ENCODE data around the gene CDC42EP3. TPM values are rescaled to one million over a fixed set of nuclear protein-coding genes. Genes with fewer than 3 reads are reported as not detected.

Gene CDC42EP3
- total and polyA plus RNA-seq, 2 experiments from 2014 or later, result 31.4 TPM

DNA sequence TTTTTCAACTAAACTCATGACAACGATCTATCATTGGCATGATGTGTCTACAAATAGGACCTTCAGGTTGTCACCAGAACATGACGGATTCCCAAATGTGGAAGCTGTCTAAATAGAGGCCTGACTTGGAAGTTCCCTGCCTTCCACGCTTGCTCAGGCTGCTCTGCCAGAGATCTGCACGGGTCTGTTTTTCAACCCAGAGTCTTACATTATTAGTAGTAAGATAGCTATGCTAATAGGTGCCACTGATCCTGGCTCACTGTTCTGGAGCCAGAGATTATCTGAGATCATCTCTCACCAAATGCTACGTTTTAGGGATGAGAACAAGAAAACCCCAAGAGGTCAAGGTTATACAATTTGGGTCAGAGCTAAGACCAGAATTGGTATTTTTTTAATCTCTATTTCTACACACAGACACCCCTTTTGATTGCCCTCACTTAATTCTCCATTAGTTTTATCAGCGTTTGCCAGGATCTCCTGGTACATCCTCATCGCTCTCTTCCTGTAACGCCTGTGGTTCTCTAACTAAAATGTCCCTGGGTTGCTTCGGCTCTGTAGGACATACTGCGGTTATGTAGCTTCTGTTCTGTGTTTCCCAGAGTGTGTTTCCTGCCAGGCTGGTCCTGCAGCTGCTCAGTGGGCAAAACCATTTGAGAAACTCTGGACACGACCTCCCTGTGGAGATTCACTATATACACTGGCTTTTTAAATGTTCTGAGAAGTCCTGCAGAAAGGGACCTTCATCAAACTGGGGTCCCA, 5.7 kb downstream of the CDC42EP3 start:
- Mint-ChIP-seq H3K9me3 (no peaks in the 10 kb centered on the region; the same call in 2 of the 3 replicates), H3K4me1 (peaks cover 64% of the 10 kb centered on the region), H3K27ac (no peak overlapping the region), H3K36me3 (ENCODE audit: low read depth) (peaks cover 38% of the 10 kb centered on the region), H3K4me3 (no peak overlapping the region; the same call in 2 of the 3 replicates), H3K27me3 (ENCODE audit: insufficient read depth, low read depth, poor library complexity) (peaks cover 3% of the 10 kb centered on the region)
- Histone ChIP-seq H3K9me2 (ENCODE audit: insufficient read depth) (no peaks in the 10 kb centered on the region), H3F3A (replicated peaks; ENCODE audit: low read depth) (no peaks in the 10 kb centered on the region), H3K79me2 (replicated peaks; ENCODE audit: insufficient read depth) (peaks cover 97% of the 10 kb centered on the region), H3K4me1 (ENCODE audit: insufficient read depth) (peaks cover 59% of the 10 kb centered on the region), H3K36me3 (ENCODE audit: insufficient read depth) (no peaks in the 10 kb centered on the region), H3K4me3 (no peak overlapping the region), H3K27ac (ENCODE audit: low read depth) (no peak overlapping the region), H3K4me2 (no peak overlapping the region), H3K27me3 (ENCODE audit: insufficient read depth) (peaks cover 7% of the 10 kb centered on the region), H4K20me1 (replicated peaks; ENCODE audit: insufficient read depth) (peaks cover 66% of the 10 kb centered on the region), H2AFZ (no peak overlapping the region)
- ATAC-seq, result no peak
- TF ChIP-seq EZH2phosphoT487 (IDR thresholded peaks at IDR 0.05; ENCODE audit: unreplicated experiment) (no peak), JUNB (IDR thresholded peaks at IDR 0.05; ENCODE audit: unreplicated experiment) (no peak)
- TF ChIP-seq, protein P1, sequence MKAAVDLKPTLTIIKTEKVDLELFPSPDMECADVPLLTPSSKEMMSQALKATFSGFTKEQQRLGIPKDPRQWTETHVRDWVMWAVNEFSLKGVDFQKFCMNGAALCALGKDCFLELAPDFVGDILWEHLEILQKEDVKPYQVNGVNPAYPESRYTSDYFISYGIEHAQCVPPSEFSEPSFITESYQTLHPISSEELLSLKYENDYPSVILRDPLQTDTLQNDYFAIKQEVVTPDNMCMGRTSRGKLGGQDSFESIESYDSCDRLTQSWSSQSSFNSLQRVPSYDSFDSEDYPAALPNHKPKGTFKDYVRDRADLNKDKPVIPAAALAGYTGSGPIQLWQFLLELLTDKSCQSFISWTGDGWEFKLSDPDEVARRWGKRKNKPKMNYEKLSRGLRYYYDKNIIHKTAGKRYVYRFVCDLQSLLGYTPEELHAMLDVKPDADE (IDR thresholded peaks at IDR 0.05), result no peak
- TF ChIP-seq, protein P2, sequence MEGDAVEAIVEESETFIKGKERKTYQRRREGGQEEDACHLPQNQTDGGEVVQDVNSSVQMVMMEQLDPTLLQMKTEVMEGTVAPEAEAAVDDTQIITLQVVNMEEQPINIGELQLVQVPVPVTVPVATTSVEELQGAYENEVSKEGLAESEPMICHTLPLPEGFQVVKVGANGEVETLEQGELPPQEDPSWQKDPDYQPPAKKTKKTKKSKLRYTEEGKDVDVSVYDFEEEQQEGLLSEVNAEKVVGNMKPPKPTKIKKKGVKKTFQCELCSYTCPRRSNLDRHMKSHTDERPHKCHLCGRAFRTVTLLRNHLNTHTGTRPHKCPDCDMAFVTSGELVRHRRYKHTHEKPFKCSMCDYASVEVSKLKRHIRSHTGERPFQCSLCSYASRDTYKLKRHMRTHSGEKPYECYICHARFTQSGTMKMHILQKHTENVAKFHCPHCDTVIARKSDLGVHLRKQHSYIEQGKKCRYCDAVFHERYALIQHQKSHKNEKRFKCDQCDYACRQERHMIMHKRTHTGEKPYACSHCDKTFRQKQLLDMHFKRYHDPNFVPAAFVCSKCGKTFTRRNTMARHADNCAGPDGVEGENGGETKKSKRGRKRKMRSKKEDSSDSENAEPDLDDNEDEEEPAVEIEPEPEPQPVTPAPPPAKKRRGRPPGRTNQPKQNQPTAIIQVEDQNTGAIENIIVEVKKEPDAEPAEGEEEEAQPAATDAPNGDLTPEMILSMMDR (conservative IDR thresholded peaks at IDR 0.05; ENCODE audit: low read depth in 2 of 2), result no peak
- DNase-seq (ENCODE audit: low spot score), result no peak

DNA sequence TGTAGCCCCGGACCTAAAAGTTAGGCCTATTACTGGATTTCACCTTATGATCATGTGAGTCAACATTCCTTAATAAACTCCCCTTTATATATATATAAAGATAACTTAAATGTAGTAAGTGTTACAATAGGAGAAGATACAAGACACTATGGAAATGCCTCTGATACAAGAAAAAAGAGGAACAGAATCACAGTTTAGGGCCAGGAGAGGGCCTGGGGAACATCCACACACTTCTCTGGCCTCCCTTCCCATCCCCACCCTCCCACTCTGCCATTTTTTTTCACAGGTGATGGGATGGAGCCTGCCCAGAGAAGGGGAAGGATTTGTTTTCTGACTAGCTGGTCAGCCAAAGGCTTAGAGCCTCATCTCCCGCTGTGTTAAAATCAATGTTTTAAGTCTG, 6.4 kb downstream of the CDC42EP3 start:
- H3K4me2 ChIP-seq, result no peak overlapping the region
- TF ChIP-seq, protein P3, sequence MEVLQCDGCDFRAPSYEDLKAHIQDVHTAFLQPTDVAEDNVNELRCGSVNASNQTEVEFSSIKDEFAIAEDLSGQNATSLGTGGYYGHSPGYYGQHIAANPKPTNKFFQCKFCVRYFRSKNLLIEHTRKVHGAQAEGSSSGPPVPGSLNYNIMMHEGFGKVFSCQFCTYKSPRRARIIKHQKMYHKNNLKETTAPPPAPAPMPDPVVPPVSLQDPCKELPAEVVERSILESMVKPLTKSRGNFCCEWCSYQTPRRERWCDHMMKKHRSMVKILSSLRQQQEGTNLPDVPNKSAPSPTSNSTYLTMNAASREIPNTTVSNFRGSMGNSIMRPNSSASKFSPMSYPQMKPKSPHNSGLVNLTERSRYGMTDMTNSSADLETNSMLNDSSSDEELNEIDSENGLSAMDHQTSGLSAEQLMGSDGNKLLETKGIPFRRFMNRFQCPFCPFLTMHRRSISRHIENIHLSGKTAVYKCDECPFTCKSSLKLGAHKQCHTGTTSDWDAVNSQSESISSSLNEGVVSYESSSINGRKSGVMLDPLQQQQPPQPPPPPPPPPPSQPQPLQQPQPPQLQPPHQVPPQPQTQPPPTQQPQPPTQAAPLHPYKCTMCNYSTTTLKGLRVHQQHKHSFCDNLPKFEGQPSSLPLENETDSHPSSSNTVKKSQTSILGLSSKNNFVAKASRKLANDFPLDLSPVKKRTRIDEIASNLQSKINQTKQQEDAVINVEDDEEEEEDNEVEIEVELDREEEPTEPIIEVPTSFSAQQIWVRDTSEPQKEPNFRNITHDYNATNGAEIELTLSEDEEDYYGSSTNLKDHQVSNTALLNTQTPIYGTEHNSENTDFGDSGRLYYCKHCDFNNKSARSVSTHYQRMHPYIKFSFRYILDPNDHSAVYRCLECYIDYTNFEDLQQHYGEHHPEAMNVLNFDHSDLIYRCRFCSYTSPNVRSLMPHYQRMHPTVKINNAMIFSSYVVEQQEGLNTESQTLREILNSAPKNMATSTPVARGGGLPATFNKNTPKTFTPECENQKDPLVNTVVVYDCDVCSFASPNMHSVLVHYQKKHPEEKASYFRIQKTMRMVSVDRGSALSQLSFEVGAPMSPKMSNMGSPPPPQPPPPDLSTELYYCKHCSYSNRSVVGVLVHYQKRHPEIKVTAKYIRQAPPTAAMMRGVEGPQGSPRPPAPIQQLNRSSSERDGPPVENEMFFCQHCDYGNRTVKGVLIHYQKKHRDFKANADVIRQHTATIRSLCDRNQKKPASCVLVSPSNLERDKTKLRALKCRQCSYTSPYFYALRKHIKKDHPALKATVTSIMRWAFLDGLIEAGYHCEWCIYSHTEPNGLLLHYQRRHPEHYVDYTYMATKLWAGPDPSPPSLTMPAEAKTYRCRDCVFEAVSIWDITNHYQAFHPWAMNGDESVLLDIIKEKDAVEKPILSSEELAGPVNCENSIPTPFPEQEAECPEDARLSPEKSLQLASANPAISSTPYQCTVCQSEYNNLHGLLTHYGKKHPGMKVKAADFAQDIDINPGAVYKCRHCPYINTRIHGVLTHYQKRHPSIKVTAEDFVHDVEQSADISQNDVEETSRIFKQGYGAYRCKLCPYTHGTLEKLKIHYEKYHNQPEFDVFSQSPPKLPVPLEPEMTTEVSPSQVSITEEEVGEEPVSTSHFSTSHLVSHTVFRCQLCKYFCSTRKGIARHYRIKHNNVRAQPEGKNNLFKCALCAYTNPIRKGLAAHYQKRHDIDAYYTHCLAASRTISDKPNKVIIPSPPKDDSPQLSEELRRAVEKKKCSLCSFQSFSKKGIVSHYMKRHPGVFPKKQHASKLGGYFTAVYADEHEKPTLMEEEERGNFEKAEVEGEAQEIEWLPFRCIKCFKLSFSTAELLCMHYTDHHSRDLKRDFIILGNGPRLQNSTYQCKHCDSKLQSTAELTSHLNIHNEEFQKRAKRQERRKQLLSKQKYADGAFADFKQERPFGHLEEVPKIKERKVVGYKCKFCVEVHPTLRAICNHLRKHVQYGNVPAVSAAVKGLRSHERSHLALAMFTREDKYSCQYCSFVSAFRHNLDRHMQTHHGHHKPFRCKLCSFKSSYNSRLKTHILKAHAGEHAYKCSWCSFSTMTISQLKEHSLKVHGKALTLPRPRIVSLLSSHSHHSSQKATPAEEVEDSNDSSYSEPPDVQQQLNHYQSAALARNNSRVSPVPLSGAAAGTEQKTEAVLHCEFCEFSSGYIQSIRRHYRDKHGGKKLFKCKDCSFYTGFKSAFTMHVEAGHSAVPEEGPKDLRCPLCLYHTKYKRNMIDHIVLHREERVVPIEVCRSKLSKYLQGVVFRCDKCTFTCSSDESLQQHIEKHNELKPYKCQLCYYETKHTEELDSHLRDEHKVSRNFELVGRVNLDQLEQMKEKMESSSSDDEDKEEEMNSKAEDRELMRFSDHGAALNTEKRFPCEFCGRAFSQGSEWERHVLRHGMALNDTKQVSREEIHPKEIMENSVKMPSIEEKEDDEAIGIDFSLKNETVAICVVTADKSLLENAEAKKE (CRISPR knock-in tag; IDR thresholded peaks at IDR 0.05), result no peak
- TF ChIP-seq, protein P2 (conservative IDR thresholded peaks at IDR 0.05; ENCODE audit: low read depth in 2 of 2), result no peak

More for the DNA sequence above, 6.4 kb downstream of the CDC42EP3 start:
- Histone ChIP-seq H3K9me2 (ENCODE audit: insufficient read depth) (no peaks in the 10 kb centered on the region), H3F3A (replicated peaks; ENCODE audit: low read depth) (no peaks in the 10 kb centered on the region), H2AFZ (no peak overlapping the region), H3K27ac (ENCODE audit: low read depth) (no peak overlapping the region), H3K79me2 (replicated peaks; ENCODE audit: insufficient read depth) (peaks cover 97% of the 10 kb centered on the region), H4K20me1 (replicated peaks; ENCODE audit: insufficient read depth) (peaks cover 61% of the 10 kb centered on the region), H3K27me3 (ENCODE audit: insufficient read depth) (no peaks in the 10 kb centered on the region), H3K4me1 (ENCODE audit: insufficient read depth) (peaks cover 60% of the 10 kb centered on the region), H3K36me3 (ENCODE audit: insufficient read depth) (no peaks in the 10 kb centered on the region), H3K4me3 (no peak overlapping the region)
- Mint-ChIP-seq H3K27me3 (ENCODE audit: insufficient read depth, low read depth, poor library complexity) (no peaks in the 10 kb centered on the region), H3K4me1 (peaks cover 63% of the 10 kb centered on the region), H3K36me3 (ENCODE audit: low read depth) (peaks cover 36% of the 10 kb centered on the region), H3K27ac (no peak overlapping the region), H3K9me3 (no peaks in the 10 kb centered on the region), H3K4me3 (no peak overlapping the region; the same call in 2 of the 3 replicates)
- DNase-seq (ENCODE audit: low spot score) (no peak), ATAC-seq (no peak)
